Activated CD8-positive, alpha-beta T cell treated with anti-CD3 and anti-CD28 coated beads, Interleukin-2, amount 10 ng/mL, durations not matched to agents 7 days and 5 days (primary cell): ENCODE measurements around the gene MBLAC1. TPM values are rescaled to one million over a fixed set of nuclear protein-coding genes. Genes with fewer than 3 reads are reported as not detected.

ENCODE experiments used
- ATAC-seq: fragments of 150-1000 bp; cut with Tn5 transposase; one replicate; pipeline ENCODE4 v1.10.0; 2021; ENCODE audit warnings: moderate library complexity
- CTCF ChIA-PET: fragments of 350-600 bp; sonication (Branson Sonifier 250); formaldehyde crosslinking; loops from one replicate; lab custom pipeline; 2021; ENCODE audit warnings: antibody characterized with exemption; lab: Charles Lee
- POLR2A ChIA-PET: fragments of 350-600 bp; sonication (Branson Sonifier 250); formaldehyde crosslinking; loops from one replicate; lab custom pipeline; 2021; ENCODE audit warnings: antibody characterized with exemption; lab: Charles Lee
- DNase-seq: peaks from one replicate; pipeline ENCODE4 v3.0.0-alpha.2; 2020
- H3K27ac Mint-ChIP-seq: one replicate; pipeline ENCODE4 v1.8.0; 2021; ENCODE audit warnings: mild to moderate bottlenecking, mixed read lengths
- H3K27me3 Mint-ChIP-seq: one replicate; pipeline ENCODE4 v1.8.0; 2021; ENCODE audit warnings: low read depth, mixed read lengths
- H3K36me3 Mint-ChIP-seq: one replicate; pipeline ENCODE4 v1.8.0; 2021; ENCODE audit warnings: low read depth, mixed read lengths
- H3K4me1 Mint-ChIP-seq: one replicate; pipeline ENCODE4 v1.8.0; 2021; ENCODE audit warnings: low read depth, mixed read lengths
- H3K4me3 Mint-ChIP-seq: one replicate; pipeline ENCODE4 v1.8.0; 2021; ENCODE audit warnings: mild to moderate bottlenecking, mixed read lengths
- H3K9me3 Mint-ChIP-seq: one replicate; pipeline ENCODE4 v1.8.0; 2022; ENCODE audit warnings: mixed read lengths; ENCODE audit not compliant: insufficient read depth
- total RNA-seq, 2 experiments: library from RNA; stranded (reverse); gene quantifications; one replicate each; pipeline ENCODE4 v1.2.3, GENCODE V29; 2021

The MBLAC1 gene
- total RNA-seq, 2 experiments from 2014 or later: 4.3 to 5.7 TPM

DNA sequence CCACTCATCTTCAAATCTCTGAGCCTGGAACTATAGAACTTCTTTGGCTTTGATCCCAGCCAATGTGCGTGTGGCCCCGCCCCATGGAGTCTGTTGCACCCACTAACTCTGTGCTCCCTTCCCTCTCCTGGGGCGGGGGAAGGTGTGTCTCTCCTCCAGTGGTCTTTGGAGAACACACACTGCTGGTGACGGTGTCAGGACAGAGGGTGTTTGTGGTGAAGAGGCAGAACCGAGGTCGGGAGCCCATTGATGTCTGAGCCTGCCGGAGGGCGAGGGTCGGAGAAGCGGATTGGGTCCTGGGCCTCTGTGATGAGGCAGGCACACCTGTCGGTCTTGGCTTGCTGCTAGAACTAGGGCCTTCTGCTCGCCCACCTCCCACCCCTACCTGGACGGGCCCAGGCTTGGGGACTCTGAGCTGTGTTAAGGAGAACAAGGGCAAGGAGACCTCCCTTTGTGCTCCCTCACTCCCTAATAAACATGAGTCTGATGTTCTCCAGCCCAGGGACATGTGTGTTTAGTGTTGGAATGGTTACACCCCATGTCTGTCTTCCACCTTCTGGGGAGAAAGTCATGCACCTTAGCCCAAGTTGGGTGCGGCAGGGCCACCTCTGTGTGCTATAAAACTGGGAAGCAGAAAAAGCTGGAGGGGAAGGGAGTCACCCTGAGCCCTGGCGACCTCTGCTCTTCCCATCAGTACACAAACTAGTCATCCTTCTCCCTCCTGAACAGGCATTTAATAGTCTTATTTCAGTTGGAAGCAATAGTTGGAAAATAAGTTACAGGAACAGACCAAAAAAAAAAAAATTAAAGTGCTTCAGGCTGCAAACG, 27.2 kb downstream of the MBLAC1 start:
- Mint-ChIP-seq H3K9me3 (no peaks in the 10 kb centered on the region), H3K4me1 (peaks cover 65% of the 10 kb centered on the region), H3K4me3 (no peak overlapping the region), H3K27me3 (no peaks in the 10 kb centered on the region), H3K36me3 (peaks cover 66% of the 10 kb centered on the region), H3K27ac (peak overlapping the region; percentile 39)
- no peak for DNase-seq
- POLR2A ChIA-PET: interaction anchor here (1.0 to 1.6 kb wide), 2 partner anchors 12 to 52 kb away, joined by 3 to 8 read pairs; partner anchors contain the start of genes AP4M1 and MCM7
- ATAC-seq: no peak
- CTCF ChIA-PET: interaction anchor here (1.5 to 2.1 kb wide), 2 partner anchors 21 to 36 kb away, joined by 4 to 5 read pairs; no protein-coding TSS in a partner anchor

DNA sequence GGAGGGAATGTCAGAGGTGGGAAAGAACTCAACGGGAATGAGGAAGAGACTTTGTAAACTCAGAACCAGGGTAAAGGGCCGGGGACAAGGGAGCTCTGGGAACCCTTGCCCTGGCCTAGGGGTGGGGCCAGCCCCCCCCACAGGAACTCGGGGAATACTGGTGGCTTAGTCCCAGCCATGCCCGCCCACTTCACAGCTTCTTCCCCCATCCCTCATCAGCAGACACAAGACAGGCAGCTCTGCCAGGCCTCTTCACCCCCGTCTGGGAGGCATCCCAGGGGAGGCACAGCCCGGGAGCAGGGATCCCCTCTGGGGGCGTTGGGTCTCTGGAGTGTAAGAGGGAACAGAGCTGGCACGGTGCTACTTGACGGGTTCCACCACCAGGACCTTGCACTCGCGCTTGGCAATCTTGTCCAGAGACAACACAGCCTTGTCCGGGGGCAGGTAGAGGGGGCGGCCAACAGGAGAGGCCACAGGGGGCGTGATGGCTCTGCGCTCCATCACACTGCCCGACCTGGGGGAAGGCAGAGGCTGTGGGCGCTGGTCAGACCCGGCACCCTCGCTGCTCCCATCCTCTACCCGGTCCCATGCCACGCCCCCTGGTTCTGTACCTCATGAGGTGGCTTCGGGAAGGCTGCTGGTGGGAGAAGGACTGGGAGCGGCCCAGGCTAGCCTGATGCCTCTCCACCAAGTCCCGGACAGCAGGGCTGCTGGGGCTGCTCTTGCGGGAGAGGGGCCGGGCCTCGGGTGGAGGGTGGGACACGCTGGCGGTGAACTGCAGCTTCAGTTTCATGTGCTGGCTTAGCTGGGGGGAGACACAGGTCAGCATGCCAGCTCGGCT, 28.1 kb downstream of the MBLAC1 start:
- Mint-ChIP-seq H3K9me3 (no peaks in the 10 kb centered on the region), H3K27me3 (no peaks in the 10 kb centered on the region), H3K27ac (peak overlapping the region; percentile 34), H3K4me1 (peaks cover 71% of the 10 kb centered on the region), H3K4me3 (no peak overlapping the region), H3K36me3 (peaks cover 64% of the 10 kb centered on the region)
- DNase-seq (no peak), ATAC-seq (no peak)
- POLR2A ChIA-PET: interaction anchor here (0.8 to 1.7 kb wide), 5 partner anchors 13 to 180 kb away, joined by 3 to 4 read pairs (median 3); partner anchors contain the start of genes AP4M1, GPC2, MCM7 and STAG3
- CTCF ChIA-PET: interaction anchor here (1.0 to 4.6 kb wide), 3 partner anchors 9 to 35 kb away, joined by 3 to 27 read pairs (median 5); partner anchors contain the start of gene GAL3ST4

- Mint-ChIP-seq H3K27ac (peak overlapping the region; percentile 81), H3K36me3 (peaks cover 56% of the 10 kb centered on the region), H3K4me3 (no peak overlapping the region), H3K9me3 (no peaks in the 10 kb centered on the region), H3K27me3 (no peaks in the 10 kb centered on the region), H3K4me1 (peaks cover 63% of the 10 kb centered on the region)
- DNase-seq (no peak), ATAC-seq (no peak)
- ChIA-PET POLR2A (interaction anchor here (0.6 to 1.7 kb wide), 5 partner anchors 12 to 179 kb away, joined by 3 to 4 read pairs (median 3); partner anchors contain the start of genes GPC2 and STAG3), CTCF (interaction anchor here (1.0 to 4.6 kb wide), 7 partner anchors 7 to 63 kb away, joined by 3 to 27 read pairs (median 9); partner anchors contain the start of genes GAL3ST4 and LAMTOR4)
Measured at GRCh38 chr7:100155553-100156317, 29.0 kb downstream of the MBLAC1 start.

- Mint-ChIP-seq H3K36me3 (peaks cover 54% of the 10 kb centered on the region), H3K27ac (peak overlapping the region; percentile 81), H3K9me3 (no peaks in the 10 kb centered on the region), H3K4me1 (peaks cover 63% of the 10 kb centered on the region), H3K4me3 (peak overlapping the region; percentile 79), H3K27me3 (no peaks in the 10 kb centered on the region)
- DNase-seq (no peak), ATAC-seq (peak; percentile 7)
- ChIA-PET POLR2A (interaction anchor here (0.5 to 1.8 kb wide), 5 partner anchors 8 to 272 kb away, joined by 3 to 10 read pairs (median 4); partner anchors contain the start of genes LAMTOR4 and ZCWPW1), CTCF (interaction anchor here (0.7 to 4.6 kb wide), 10 partner anchors 8 to 62 kb away, joined by 3 to 27 read pairs (median 5); partner anchors contain the start of genes GAL3ST4, GPC2, LAMTOR4 and STAG3)
Measured at GRCh38 chr7:100156331-100157068, 29.7 kb downstream of the MBLAC1 start.

- peaks cover 63% of the 10 kb centered on the region for H3K4me1 Mint-ChIP-seq
- ChIA-PET POLR2A (interaction anchor here (0.5 to 1.8 kb wide), 4 partner anchors 8 to 272 kb away, joined by 3 to 10 read pairs (median 4); partner anchors contain the start of genes LAMTOR4 and ZCWPW1), CTCF (interaction anchor here (0.7 to 4.6 kb wide), 10 partner anchors 8 to 188 kb away, joined by 3 to 27 read pairs (median 5); partner anchors contain the start of genes GAL3ST4, GPC2, LAMTOR4 and STAG3)
- DNase-seq: no peak
- H3K36me3 Mint-ChIP-seq: peaks cover 49% of the 10 kb centered on the region
- peak overlapping the region; percentile 81 for H3K27ac Mint-ChIP-seq
- no peaks in the 10 kb centered on the region for H3K27me3 Mint-ChIP-seq
- no peaks in the 10 kb centered on the region for H3K9me3 Mint-ChIP-seq
- no peak for ATAC-seq
- H3K4me3 Mint-ChIP-seq: peak overlapping the region; percentile 79
Measured at GRCh38 chr7:100157069-100157333, 30.2 kb downstream of the MBLAC1 start.

DNA sequence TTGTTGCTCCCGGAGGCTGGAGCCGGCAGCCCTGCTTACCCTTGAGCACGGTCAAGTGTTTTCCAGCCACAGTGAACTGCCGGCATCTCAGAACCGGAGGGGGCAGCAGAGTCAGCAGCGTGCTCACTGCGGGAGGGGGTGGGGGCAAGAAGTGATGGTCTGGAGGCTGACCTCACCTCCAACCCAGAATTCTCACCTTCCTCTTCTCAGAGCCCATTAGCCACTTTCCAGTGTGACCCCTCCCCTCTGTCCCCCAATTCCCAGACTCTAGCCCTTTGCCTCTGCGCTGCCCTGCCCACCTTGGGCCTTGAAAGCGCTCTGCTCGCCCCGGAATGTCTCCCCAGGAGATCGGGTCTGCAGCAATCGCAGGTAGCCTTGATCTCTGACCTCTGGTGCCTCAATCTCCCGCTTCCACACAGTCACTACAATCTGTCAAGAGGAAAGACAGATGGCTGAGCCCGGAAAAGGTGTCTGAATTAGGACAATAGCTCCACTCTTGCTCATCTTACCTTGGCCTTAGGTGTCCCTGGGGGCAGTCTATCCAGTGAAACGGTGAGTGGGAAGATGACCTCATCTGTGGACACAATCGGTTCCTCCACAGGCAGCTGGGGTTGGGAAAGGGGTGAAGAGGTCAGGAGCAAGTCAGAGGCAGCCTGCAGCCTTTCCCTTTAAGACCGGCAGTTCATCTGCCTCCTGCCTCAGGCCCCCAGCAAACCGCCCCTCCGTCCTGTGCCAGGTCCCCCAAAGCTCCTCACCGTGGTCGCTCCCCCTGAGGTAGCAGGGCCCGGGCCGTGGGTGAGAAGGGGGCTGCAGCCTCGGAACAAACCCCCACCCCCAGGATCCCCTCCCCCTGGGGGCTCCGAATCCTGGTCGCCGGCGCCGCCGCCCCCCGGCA, 30.8 kb downstream of the MBLAC1 start:
- Mint-ChIP-seq H3K4me3 (peak overlapping the region; percentile 79), H3K27me3 (no peaks in the 10 kb centered on the region), H3K36me3 (peaks cover 43% of the 10 kb centered on the region), H3K4me1 (peaks cover 61% of the 10 kb centered on the region), H3K9me3 (no peaks in the 10 kb centered on the region), H3K27ac (peak overlapping the region; percentile 79)
- DNase-seq: peak; percentile 35
- POLR2A ChIA-PET: interaction anchor here (0.8 to 1.8 kb wide), 3 partner anchors 9 to 271 kb away, joined by 3 to 10 read pairs (median 4); partner anchors contain the start of genes LAMTOR4 and ZCWPW1
- ATAC-seq: peak; percentile 10
- CTCF ChIA-PET: interaction anchor here (0.7 to 4.6 kb wide), 9 partner anchors 9 to 187 kb away, joined by 3 to 27 read pairs (median 5); partner anchors contain the start of genes GAL3ST4, GPC2, LAMTOR4 and STAG3

GRCh38 chr7:100158229-100159098, 31.7 kb downstream of the MBLAC1 start, which contains the start of gene TRAPPC14:
Gene TRAPPC14, minus strand, starts transcription at chr7:100158723. Its CDS starts 224 bp downstream, at chr7:100158499.
- ATAC-seq: peak; percentile 87
- Mint-ChIP-seq H3K9me3 (no peaks in the 10 kb centered on the region), H3K4me3 (peak within 1 kb of the TSS; percentile 80), H3K36me3 (peaks cover 36% of the 10 kb centered on the region), H3K27me3 (no peaks in the 10 kb centered on the region), H3K27ac (peak within 1 kb of the TSS; percentile 83), H3K4me1 (peaks cover 62% of the 10 kb centered on the region)
- DNase-seq: peak; percentile 94
- POLR2A ChIA-PET: interaction anchor here (0.6 to 1.9 kb wide), 3 partner anchors 9 to 50 kb away, joined by 4 to 12 read pairs (median 10); partner anchors contain the start of gene LAMTOR4
- CTCF ChIA-PET: interaction anchor here (1.2 to 4.6 kb wide), 8 partner anchors 8 to 59 kb away, joined by 3 to 27 read pairs (median 6); partner anchors contain the start of genes GAL3ST4 and LAMTOR4

DNA sequence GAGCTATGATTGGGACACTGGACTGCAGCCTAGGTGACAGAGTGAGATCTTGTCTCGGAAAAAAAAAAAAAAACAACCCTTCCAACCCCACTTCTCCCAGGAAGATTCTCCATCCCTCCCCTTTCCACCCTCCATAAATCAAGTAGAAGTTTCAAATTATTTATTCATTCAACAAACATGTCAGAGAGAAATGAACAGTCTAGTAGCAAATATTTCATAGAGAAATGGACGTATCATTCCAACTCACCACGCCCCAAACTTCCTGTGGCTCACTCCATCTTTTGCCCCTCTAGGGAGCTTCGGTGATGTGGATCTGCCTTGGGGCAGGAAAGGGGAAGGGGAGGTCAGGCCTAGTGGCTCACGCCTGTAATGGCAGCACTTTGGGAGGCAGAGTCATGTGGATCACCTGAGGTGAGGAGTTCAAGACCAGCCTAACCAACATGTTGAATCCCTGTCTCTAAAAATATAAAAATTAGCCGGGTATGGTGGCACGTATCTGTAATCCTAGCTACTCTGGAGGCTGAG, 32.4 kb downstream of the MBLAC1 start:
- H3K36me3 Mint-ChIP-seq: peaks cover 30% of the 10 kb centered on the region
- peak overlapping the region; percentile 80 for H3K4me3 Mint-ChIP-seq
- H3K27ac Mint-ChIP-seq: peak overlapping the region; percentile 83

More for the DNA sequence above, 32.4 kb downstream of the MBLAC1 start:
- peaks cover 62% of the 10 kb centered on the region for H3K4me1 Mint-ChIP-seq
- H3K9me3 Mint-ChIP-seq: no peaks in the 10 kb centered on the region
- no peak for ATAC-seq
- CTCF ChIA-PET: interaction anchor here (1.2 to 4.6 kb wide), 4 partner anchors 8 to 58 kb away, joined by 3 to 27 read pairs (median 6); partner anchors contain the start of gene GAL3ST4
- H3K27me3 Mint-ChIP-seq: no peaks in the 10 kb centered on the region
- POLR2A ChIA-PET: interaction anchor here (0.6 to 1.9 kb wide), 2 partner anchors 10 to 49 kb away, joined by 4 to 12 read pairs; partner anchors contain the start of gene LAMTOR4
- DNase-seq: no peak
